K562 (cell line): ENCODE measurements around the gene ME3.

Experiments
- BRCA1 ChIP-seq, 2 experiments: fragments of 450-650 bp in 1 of 2; sonication (generic) in 1 of 2; formaldehyde crosslinking in 1 of 2; IDR thresholded peaks; 2 replicates each; pipeline versions ENCODE4 v1.5.0 to v1.6.1; 2017 to 2020; ENCODE audit warnings: mild to moderate bottlenecking in 1 of 2, missing genetic modification reagents in 1 of 2
- ELF4 ChIP-seq: fragments of 450-650 bp; formaldehyde crosslinking; IDR thresholded peaks from 2 replicates; pipeline ENCODE4 v1.4.0; 2022; ENCODE audit warnings: missing genetic modification characterization
- EZH2 ChIP-seq: IDR thresholded peaks from 2 replicates; pipeline ENCODE4 v1.6.1; 2012; ENCODE audit warnings: low read depth, mild to moderate bottlenecking, inconsistent platforms, low read length, borderline replicate concordance
- JUND ChIP-seq, 2 experiments: IDR thresholded peaks; 2 replicates in 1 of 2; 3 replicates in 1 of 2; pipeline ENCODE4 v1.6.1; 2011; ENCODE audit warnings: borderline replicate concordance in 2 of 2, low read depth in 2 of 2, low read length in 2 of 2, improper control_type of control experiment in 1 of 2, missing biosample characterization in 1 of 2, missing genetic modification characterization in 1 of 2, missing genetic modification reagents in 1 of 2
- MEF2D ChIP-seq: conservative IDR thresholded peaks from 2 replicates; pipeline ENCODE4 v1.6.1; 2016; ENCODE audit warnings: low read depth, missing genetic modification characterization, missing compliant biosample characterization
- MXI1 ChIP-seq: IDR thresholded peaks from 2 replicates; pipeline ENCODE4 v1.6.1; 2011; ENCODE audit warnings: low read depth, mild to moderate bottlenecking, improper control_type of control experiment, low read length
- NCOA2 ChIP-seq, 2 experiments: fragments of 450-650 bp; IDR thresholded peaks; 2 replicates each; pipeline ENCODE4 v1.6.1; 2018; ENCODE audit warnings: mild to moderate bottlenecking in 2 of 2, moderate library complexity in 1 of 2; ENCODE audit not compliant: partially characterized antibody in 2 of 2
- POLR2AphosphoS5 ChIP-seq: IDR thresholded peaks from 2 replicates; pipeline ENCODE4 v1.6.1; 2011; ENCODE audit warnings: mild to moderate bottlenecking, low read depth, low read length, moderate library complexity; ENCODE audit not compliant: control insufficient read depth, insufficient read depth
- PRPF4 ChIP-seq: fragments of 200-400 bp; formaldehyde crosslinking; IDR thresholded peaks from one replicate; pipeline ENCODE4 v1.6.1; 2017; ENCODE audit warnings: low read length, low read depth, mild to moderate bottlenecking; ENCODE audit not compliant: insufficient read depth, poor library complexity, severe bottlenecking
- RBM17 ChIP-seq: fragments of 200-400 bp; formaldehyde crosslinking; IDR thresholded peaks from 2 replicates; pipeline ENCODE4 v1.6.1; 2017; ENCODE audit warnings: low read depth, mild to moderate bottlenecking, low read length, borderline replicate concordance
- ZFX ChIP-seq: sonication (generic); formaldehyde crosslinking; IDR thresholded peaks from 2 replicates; pipeline ENCODE4 v1.8.0; 2022; ENCODE audit warnings: mild to moderate bottlenecking, missing genetic modification reagents, moderate library complexity
- ZNF384 ChIP-seq: IDR thresholded peaks from 2 replicates; pipeline ENCODE4 v1.6.1; 2012; ENCODE audit warnings: low read depth, low read length, improper control_type of control experiment
- TF ChIP-seq, protein P1 (sequence below), 3 experiments: IDR thresholded peaks in 2 of 3; conservative IDR thresholded peaks in 1 of 3; 2 replicates each; pipeline ENCODE4 v1.5.1; 2011 to 2012; ENCODE audit warnings: low read length in 3 of 3, mild to moderate bottlenecking in 3 of 3, control low read depth in 2 of 3, improper control_type of control experiment in 1 of 3, inconsistent platforms in 1 of 3, low read depth in 1 of 3, mixed read lengths in 1 of 3, moderate library complexity in 1 of 3; ENCODE audit not compliant: insufficient read depth in 2 of 3

DNA sequence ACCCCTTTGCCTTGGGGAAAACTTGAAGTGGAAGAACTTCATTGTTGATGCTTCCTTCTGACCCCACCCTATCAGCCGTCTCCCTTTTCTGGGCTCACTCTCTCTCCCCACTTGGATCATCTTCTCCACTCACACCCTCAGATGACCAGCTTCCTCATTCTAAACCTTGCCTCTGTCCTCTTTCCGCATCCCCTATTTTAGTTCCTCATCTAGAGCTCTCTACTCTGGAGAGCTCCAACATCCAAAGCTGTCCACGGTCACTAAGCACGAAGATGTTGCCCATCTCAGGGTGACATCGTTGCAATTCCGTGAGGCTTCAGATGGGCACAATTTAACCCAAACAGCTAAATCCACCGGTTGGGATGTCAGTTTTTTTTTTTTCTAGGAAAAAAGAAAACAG is 31.6 kb upstream of the ME3 start:
- TF ChIP-seq POLR2AphosphoS5 (no peak), RBM17 (no peak), PRPF4 (no peak), ZFX (CRISPR knock-in tag) (no peak), BRCA1 (IDR thresholded peaks at IDR 0.05) (no peak), BRCA1 (CRISPR knock-in tag; IDR thresholded peaks at IDR 0.05) (no peak), MEF2D (no peak), JUND (IDR thresholded peaks at IDR 0.05; ENCODE audit: borderline replicate concordance, low read depth, low read length) (no peak), JUND (tag; IDR thresholded peaks at IDR 0.05; ENCODE audit: borderline replicate concordance, low read depth, low read length) (no peak), MXI1 (no peak), EZH2 (no peak), ELF4 (CRISPR knock-in tag) (no peak), ZNF384 (no peak), NCOA2 (IDR thresholded peaks at IDR 0.05; ENCODE audit: partially characterized antibody in 2 of 2) (no peak)
- TF ChIP-seq, protein P1, sequence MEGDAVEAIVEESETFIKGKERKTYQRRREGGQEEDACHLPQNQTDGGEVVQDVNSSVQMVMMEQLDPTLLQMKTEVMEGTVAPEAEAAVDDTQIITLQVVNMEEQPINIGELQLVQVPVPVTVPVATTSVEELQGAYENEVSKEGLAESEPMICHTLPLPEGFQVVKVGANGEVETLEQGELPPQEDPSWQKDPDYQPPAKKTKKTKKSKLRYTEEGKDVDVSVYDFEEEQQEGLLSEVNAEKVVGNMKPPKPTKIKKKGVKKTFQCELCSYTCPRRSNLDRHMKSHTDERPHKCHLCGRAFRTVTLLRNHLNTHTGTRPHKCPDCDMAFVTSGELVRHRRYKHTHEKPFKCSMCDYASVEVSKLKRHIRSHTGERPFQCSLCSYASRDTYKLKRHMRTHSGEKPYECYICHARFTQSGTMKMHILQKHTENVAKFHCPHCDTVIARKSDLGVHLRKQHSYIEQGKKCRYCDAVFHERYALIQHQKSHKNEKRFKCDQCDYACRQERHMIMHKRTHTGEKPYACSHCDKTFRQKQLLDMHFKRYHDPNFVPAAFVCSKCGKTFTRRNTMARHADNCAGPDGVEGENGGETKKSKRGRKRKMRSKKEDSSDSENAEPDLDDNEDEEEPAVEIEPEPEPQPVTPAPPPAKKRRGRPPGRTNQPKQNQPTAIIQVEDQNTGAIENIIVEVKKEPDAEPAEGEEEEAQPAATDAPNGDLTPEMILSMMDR (IDR thresholded peaks at IDR 0.05 in 2 of 3, conservative IDR thresholded peaks at IDR 0.05 in 1 of 3; ENCODE audit: insufficient read depth in 2 of 3, low read depth in 1 of 3, low read length in 3 of 3), result no peak
